Activated CD8-positive, alpha-beta T cell treated with anti-CD3 and anti-CD28 coated beads for 36 hours (primary cell): ENCODE data around the gene TBC1D8. TPM values are rescaled to one million over a fixed set of nuclear protein-coding genes. Genes with fewer than 3 reads are reported as not detected.

ENCODE experiments used
- ATAC-seq: fragments of 200-7000 bp; cut with Tn5 transposase; one replicate; pipeline ENCODE4 v1.10.0; 2021; ENCODE audit warnings: mild to moderate bottlenecking, moderate library complexity
- CTCF ChIA-PET: fragments of 350-600 bp; sonication (Branson Sonifier 250); formaldehyde crosslinking; loops from one replicate; lab custom pipeline; 2021; ENCODE audit warnings: antibody characterized with exemption; lab: Charles Lee
- POLR2A ChIA-PET: fragments of 350-600 bp; sonication (Branson Sonifier 250); formaldehyde crosslinking; loops from one replicate; lab custom pipeline; 2021; ENCODE audit warnings: antibody characterized with exemption; lab: Charles Lee
- DNase-seq: peaks from one replicate; pipeline ENCODE4 v3.0.0-alpha.2; 2020
- H3K27ac Mint-ChIP-seq: one replicate; pipeline ENCODE4 v1.8.0; 2021; ENCODE audit warnings: mild to moderate bottlenecking, mixed read lengths
- H3K27me3 Mint-ChIP-seq: one replicate; pipeline ENCODE4 v1.8.0; 2021; ENCODE audit warnings: mixed read lengths
- H3K36me3 Mint-ChIP-seq: one replicate; pipeline ENCODE4 v1.8.0; 2021; ENCODE audit warnings: low read depth, mixed read lengths
- H3K4me1 Mint-ChIP-seq: one replicate; pipeline ENCODE4 v1.8.0; 2021; ENCODE audit warnings: low read depth, mixed read lengths
- H3K4me3 Mint-ChIP-seq: one replicate; pipeline ENCODE4 v1.8.0; 2021; ENCODE audit warnings: mild to moderate bottlenecking, moderate library complexity, mixed read lengths
- H3K9me3 Mint-ChIP-seq: one replicate; pipeline ENCODE4 v1.8.0; 2021; ENCODE audit warnings: mixed read lengths
- CTCF ChIP-seq: fragments of 200-600 bp; IDR thresholded peaks from one replicate; pipeline ENCODE4 v1.8.0; 2022; ENCODE audit warnings: antibody characterized with exemption, mild to moderate bottlenecking
- intact Hi-C: fragments of 100-400 bp; cut with micrococcal nuclease; formaldehyde crosslinking; loops from one replicate; pipeline ENCODE4 v1.10.0; 2022
- total RNA-seq, 2 experiments: library from RNA; stranded (reverse); gene quantifications; one replicate each; pipeline ENCODE4 v1.2.3, GENCODE V29; 2021

The TBC1D8 gene
- total RNA-seq, 2 experiments from 2014 or later = 3.2 to 3.3 TPM

GRCh38 chr2:100963026-100963375 is 188.2 kb downstream of the TBC1D8 start:
- Mint-ChIP-seq H3K36me3 (no peaks in the 10 kb centered on the region), H3K4me1 (peaks cover 8% of the 10 kb centered on the region), H3K9me3 (no peaks in the 10 kb centered on the region), H3K27ac (no peak overlapping the region), H3K27me3 (no peaks in the 10 kb centered on the region), H3K4me3 (no peak overlapping the region)
- TF ChIP-seq CTCF = no peak
- intact Hi-C loops = no loop called here
- CTCF ChIA-PET = no interaction called here
- no peak for DNase-seq
- POLR2A ChIA-PET = no interaction called here
- ATAC-seq = no peak

- Mint-ChIP-seq H3K4me3 (no peak overlapping the region), H3K4me1 (peaks cover 8% of the 10 kb centered on the region), H3K36me3 (no peaks in the 10 kb centered on the region), H3K9me3 (no peaks in the 10 kb centered on the region), H3K27me3 (no peaks in the 10 kb centered on the region), H3K27ac (no peak overlapping the region)
- DNase-seq (no peak), ATAC-seq (no peak)
- no peak for TF ChIP-seq CTCF
- ChIA-PET POLR2A (no interaction called here), CTCF (no interaction called here)
- intact Hi-C loops = no loop called here
These were observed 188.7 kb downstream of the TBC1D8 start for GRCh38 chr2:100962366-100963025.

GRCh38 chr2:100960688-100961087 is 190.5 kb downstream of the TBC1D8 start:
- Mint-ChIP-seq H3K4me3 (no peak overlapping the region), H3K27ac (no peak overlapping the region), H3K27me3 (no peaks in the 10 kb centered on the region), H3K4me1 (peaks cover 8% of the 10 kb centered on the region), H3K36me3 (peaks cover 3% of the 10 kb centered on the region), H3K9me3 (no peaks in the 10 kb centered on the region)
- ATAC-seq = no peak
- TF ChIP-seq CTCF = no peak
- ChIA-PET CTCF (no interaction called here), POLR2A (interaction anchor here (1.0 kb wide), 1 partner anchor 329 kb away, joined by 3 read pairs; no protein-coding TSS in a partner anchor)
- intact Hi-C loops = no loop called here
- no peak for DNase-seq

GRCh38 chr2:100959225-100959880 is 191.8 kb downstream of the TBC1D8 start:
- Mint-ChIP-seq H3K36me3 (peaks cover 3% of the 10 kb centered on the region), H3K27me3 (no peaks in the 10 kb centered on the region), H3K4me1 (peaks cover 7% of the 10 kb centered on the region), H3K9me3 (no peaks in the 10 kb centered on the region), H3K27ac (no peak overlapping the region), H3K4me3 (no peak overlapping the region)
- no peak for DNase-seq
- ChIA-PET CTCF (no interaction called here), POLR2A (interaction anchor here (0.8 kb wide), 1 partner anchor 238 kb away, joined by 4 read pairs; no protein-coding TSS in a partner anchor)
- intact Hi-C loops = no loop called here
- no peak for TF ChIP-seq CTCF
- ATAC-seq = no peak

- ATAC-seq = no peak
- no peaks in the 10 kb centered on the region for H3K27me3 Mint-ChIP-seq
- ChIA-PET CTCF (no interaction called here), POLR2A (no interaction called here)
- H3K27ac Mint-ChIP-seq = no peak overlapping the region
- H3K4me3 Mint-ChIP-seq = no peak overlapping the region
- peaks cover 9% of the 10 kb centered on the region for H3K4me1 Mint-ChIP-seq
- no peaks in the 10 kb centered on the region for H3K9me3 Mint-ChIP-seq
- peaks cover 3% of the 10 kb centered on the region for H3K36me3 Mint-ChIP-seq
- TF ChIP-seq CTCF = no peak
- DNase-seq = no peak
- intact Hi-C loops = no loop called here
These were observed 193.1 kb downstream of the TBC1D8 start for GRCh38 chr2:100957996-100958653.
